ENCODE results near the gene HESX1.

HESX1 gene

DNA sequence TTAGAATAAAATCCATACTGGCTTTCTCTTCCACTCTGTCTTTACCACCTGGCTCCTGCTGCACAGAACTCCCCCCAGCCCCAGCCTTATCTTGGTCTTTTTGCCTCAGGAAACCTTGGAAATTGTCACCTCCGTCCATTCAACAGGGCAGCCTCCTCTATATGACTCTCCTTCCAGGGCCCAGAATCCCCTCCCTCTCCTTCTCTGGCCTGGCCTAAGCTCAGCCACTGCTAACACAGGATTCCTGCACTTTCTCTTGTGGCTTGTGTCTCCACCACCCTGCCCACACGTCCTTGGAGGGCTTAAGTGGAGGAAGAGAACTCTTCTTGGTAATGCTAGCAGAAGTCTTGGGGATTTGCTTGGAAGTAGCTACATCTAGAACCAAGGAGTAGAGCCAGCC is 33.1 kb downstream of the HESX1 start:
- DNase-seq, result no peak

DNA sequence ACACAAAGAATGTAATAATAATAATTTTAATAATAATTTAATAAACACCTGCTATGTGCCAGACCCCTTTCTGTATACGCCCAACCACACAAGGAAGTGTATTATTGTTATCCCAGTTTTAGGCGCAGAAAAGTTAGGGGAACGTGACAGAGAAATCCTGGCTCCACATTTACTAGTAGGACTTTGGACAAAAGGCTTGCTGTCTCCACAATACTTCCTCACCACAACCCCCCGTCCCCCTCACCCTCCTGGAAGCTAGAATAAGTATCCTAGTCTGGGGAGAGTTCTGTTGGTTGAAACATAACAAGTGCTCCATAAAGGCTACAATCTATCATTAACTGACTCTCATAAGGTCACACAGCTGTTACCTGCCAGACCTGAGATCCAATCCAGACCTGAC is 34.1 kb downstream of the HESX1 start:
- DNase-seq, result no peak

DNA sequence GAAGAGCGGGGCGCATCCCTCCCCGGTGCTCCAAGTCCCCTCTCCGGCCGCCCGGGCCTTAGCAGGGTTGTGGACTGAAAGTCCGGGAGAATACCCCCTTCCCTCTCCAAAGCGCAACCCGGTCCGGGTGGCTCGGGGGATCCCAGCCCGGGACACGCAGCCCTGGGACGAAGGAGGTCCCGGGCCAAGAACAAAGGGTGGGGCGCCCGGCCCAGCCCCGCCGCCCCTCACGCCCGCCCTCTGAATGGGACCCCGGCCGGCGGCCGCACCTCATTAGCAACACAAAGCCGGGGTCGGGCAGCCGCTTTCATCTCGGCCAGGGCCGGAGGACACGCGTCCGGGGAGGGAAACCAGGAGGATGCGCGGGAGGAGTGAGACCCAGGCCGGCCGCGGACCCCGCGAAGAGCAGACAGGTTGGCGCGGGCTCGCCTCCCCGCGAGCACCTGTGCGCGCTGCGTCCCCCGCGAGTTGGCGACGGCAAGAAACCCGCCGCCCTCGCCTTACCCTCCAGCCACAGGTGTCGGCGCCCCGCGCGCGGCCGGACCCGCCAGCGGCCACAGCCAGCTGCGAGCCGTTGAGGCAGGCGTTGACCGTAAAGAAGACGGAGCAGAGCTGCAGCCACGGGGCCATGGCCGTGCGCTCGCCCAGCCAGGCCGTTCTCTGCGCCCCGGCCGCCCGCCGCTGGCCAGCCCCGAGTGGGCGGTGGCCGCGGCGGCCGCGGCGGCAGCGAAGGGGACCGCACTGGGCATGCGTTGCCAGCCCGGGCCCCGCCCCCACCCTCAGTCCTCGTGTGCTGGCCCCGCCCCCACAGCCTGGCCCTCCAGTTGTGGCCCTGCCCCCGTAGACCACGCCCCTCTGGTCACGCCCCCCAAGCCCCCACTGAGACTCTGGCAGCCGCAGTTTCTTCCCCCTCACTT is 34.9 kb downstream of the HESX1 start, which contains the start of gene IL17RD:
Gene IL17RD, minus strand, starts transcription at position 697 of the 917 bp plus-strand sequence. Its CDS starts 67 bp downstream, at position 630.
- DNase-seq, result peak; percentile 64

DNA sequence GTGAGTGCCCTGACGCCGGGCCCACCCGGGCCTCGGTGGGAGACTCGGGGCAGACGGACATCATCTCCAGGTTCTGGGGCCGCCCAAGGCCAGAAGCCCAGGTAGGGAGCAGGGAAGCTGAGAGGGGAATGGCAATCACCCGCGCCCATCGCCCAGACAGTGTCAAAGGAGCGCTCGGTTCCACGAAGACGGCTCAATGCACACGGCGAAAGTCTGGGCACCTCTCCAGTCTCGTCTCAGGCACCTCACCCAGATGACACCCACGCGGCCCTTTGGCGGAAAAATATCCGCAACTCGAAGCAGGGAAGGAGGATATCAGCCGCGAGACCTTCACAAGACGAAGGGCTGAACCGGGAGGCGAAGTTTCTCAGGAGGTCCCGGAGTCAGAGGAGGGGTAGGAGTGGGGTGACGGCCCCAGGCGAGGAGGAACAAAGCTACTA is 35.5 kb downstream of the HESX1 start:
- DNase-seq, result peak; percentile 9

- DNase-seq, result no peak
These were observed 36.0 kb downstream of the HESX1 start for GRCh38 chr3:57163751-57164150.

GRCh38 chr3:57161915-57162314 is 37.9 kb downstream of the HESX1 start:
- DNase-seq, result no peak

DNA sequence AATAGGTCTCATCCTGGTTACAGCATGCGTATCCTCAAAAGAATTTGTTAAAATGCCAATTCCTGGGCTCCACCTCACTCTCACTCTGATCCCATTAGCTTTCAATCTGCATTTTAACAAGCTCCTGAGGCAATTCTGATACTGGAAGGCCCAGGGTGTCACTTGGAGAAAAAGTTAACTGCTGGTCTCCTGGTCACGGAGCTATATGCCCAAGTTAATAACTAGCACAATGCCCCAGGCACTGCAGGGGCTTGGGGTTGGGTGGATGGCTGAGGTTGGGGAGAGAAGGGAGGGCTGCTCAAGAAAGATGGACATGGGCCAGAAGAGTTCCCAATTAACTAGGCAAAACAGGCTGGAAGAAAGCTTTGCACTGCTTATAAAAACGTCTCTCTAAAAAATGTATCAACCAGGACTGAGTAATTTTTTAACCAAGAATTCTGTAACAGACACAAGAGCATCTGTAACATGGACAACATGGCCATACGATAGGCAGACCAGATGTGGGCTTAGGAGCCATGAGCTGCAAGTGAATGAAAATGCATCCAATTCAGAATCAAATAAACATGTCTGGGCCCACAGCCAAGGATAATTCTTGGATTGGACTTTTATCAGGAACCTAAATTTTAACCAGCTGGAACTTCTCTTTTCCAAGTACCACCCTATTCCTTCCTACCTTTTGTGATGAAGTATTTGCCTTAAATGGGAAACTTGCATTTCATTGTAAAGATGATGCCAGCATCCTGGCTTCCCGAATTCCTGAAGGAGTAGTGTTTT is 38.8 kb downstream of the HESX1 start:
- no peak for DNase-seq

DNA sequence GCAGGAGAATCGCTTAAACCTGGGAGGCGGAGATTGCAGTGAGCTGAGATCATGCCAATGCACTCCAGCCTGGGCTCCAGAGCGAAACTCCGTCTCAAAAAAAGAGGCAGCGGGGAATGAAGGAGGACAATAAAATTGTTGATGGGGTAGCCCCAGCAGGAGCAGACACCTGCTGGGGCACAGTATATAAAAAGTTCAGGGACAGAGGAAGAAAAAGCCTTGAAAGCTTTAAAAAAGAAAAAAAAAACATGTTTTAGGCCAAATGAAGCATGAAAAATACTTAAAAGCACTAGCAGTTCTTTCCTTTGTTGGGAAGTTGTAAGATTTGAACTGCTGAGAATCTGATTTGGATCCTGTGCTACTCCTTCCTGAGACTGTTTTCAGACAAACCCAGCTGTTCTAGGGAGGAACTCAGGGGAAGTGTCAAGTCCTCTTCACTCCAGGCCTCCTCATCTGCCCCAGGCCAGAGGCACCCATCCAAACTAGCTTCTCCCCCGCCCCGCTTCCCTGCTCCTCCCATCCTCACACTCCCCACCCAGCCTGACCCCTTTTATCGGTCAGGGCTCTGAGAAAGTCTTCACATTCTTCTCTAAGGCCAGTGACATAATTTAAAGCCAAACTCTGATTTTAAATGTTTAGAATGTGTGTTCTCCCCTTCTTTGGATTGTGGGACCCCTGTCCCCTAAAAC is 39.6 kb downstream of the HESX1 start:
- no peak for DNase-seq

DNA sequence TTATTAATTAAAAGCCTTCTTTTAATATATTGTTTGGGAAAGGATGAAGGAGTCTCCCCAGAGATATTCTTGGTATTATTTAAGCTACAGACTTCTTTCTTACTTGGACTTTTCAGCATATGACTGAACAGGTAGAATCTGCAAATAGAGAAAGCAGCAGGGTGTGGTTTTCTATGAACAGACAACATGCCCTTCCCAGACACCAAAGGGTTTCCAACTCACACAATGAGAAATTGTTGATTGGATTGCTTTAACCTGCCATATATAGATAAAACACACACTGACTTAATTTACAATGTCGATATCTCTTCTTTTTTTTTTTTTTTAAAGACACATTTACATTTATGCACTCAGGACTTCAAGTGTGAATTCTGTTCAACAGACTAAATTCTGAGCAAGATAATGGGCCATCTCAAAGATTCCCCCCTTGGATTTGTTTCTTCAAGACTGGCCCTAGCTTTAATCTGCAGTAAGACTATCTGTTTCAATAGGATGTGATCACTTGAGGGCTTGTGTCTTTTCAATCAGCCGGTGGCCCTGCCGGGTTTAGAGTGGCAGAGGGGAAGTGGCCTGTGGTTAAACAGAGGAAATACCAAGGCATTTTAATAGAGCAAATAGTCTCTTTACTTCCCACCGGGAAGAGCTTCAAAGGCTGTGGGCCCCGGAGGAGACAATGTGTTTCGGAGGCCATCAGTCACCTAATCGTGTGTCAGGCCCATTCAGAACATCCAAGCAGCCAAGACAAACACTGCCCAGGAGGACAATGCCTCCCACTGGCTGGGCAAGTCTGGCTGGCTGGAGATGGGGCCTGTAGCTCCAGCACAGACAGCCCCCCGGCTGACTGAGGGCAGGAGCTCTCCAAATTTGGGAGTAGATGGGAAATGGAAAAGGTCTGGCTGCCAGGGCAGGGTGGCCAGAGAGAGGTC is 40.7 kb downstream of the HESX1 start:
- no peak for DNase-seq

DNA sequence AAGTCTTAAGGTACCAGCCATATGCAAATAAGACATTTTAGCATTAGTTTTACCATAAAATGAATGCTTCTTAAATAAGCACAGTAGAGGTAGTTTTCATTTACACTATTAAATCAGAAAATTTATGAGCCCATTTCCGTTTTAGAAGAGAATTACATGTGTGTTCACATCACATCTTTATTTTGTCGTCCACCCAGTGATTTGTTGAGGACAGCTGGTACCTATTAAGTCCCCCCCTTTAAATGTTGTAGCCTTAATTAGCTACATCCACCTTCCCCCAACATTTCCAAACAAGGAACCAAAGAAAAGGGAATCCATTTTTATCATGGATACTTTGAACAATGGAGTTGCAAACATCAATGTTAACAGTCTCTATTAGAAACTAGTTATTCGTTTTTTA is 41.5 kb downstream of the HESX1 start:
- DNase-seq, result no peak

DNA sequence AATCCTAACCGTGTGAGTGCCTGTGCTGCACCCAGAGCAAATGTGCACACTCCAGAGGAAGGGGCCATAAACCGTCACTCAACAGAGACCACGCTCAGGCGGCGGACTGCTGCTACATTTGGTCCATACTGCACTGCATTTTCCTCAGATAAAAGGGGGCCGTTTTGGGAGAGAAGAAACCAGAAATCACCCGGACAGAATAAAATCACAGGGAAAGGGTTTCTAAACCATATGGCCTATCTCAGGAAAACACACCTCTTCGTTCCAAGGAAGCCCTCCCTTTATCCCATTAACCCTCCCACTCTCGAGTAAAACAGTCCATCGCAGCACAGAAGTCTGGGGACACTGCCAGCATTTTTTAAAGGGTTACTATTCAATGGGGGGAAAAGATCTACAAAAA is 42.2 kb downstream of the HESX1 start:
- no peak for DNase-seq

DNA sequence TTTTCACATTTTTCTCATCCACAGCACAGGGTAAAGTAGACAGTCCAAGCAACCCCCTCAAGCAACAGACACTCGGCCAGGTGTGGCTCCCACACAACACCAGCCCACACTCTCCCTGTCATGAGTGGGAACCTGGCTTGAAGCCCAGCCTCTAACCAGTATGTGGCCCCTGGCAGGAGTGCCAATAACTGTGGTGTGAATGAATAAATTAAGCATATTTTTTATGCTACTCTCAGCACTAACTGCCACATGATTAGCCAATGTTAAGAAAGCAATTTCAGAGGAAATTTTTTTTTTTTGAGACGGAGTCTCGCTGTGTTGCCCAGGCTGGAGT is 44.5 kb downstream of the HESX1 start:
- DNase-seq, result no peak

DNA sequence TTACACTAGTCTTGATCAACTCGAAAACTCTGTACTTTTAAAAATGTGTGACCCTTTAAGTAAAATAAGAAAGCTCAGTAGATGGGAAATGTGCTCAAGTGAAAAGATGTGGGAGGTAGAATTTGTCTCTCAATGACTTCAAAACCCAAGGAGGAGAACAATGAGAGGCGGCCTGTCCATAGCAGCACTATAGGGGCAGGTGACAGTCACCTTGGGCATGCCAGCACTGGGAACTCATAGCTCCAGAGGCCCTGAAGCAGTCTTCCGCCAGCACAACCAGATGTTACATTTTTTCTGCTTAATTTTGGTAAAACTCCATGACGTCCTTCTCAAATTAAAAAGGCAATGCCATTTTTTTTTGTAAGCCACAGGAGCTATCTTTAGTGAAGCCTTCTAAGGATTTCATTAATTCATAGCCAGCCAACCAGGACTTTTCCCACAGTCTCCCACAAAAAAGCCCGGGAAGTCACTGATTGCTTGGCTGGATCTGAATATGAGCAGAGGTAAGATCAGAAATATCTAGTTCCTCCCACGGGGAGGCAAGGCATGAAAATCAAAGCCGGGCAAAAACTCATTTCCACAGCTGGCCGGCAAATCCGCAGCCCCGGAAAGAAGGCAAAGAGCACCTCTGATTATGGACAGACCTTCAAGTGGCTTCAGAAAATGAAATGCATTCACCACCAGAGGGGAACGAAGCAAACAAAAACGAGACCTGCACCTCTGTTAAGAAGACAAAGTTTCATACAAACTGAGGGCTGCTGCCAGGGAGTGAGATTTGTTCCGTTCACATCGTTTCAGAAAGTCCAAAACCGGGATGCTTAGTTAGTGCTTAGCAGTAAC is 45.1 kb downstream of the HESX1 start:
- no peak for DNase-seq

GRCh38 chr3:57152151-57153143 is 47.3 kb downstream of the HESX1 start:
- no peak for DNase-seq

DNA sequence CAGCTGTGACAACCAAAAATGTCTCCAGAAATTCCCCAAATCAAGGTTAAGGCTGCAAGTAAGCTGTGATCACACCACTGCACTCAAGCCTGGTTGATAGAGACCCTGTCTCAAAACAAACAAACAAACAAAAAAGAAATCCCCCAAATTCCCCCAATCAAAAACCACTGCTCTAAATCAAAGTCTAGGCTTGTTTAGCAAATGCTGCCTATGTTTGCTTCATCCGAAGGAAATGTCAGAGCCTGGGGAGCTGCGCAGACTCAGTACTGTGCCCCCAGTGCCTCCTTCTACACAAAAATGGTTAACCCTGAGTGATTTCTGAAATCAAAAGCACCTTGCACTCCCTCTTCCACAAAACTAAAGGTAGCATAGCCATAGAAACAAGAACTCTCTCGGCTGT is 48.0 kb downstream of the HESX1 start:
- DNase-seq, result no peak

GRCh38 chr3:57151021-57151449 is 48.7 kb downstream of the HESX1 start:
- DNase-seq, result no peak

GRCh38 chr3:57150113-57150581 is 49.6 kb downstream of the HESX1 start:
- DNase-seq, result no peak

Measured in CD4-positive, alpha-beta T cell treated with Interleukin-17A for 4 hours (primary cell).